GM18951 (cell line): ENCODE results near the gene CCNI.
"Not testable (repeated sequence)": the region's sequence is repeated elsewhere in the genome, so short reads cannot be mapped to it uniquely, and the experiment has no call there.

ENCODE experiments used
- POLR2A ChIP-seq: IDR thresholded peaks from 4 replicates; pipeline ENCODE4 v1.6.1; 2011; ENCODE audit warnings: mild to moderate bottlenecking; ENCODE audit not compliant: insufficient read length, insufficient read depth; ENCODE audit errors: extremely low read depth
- in situ Hi-C: fragments of 300-500 bp; cut with MboI; formaldehyde crosslinking; loops from one replicate; pipeline ENCODE4 v1.12.0; 2022; ENCODE audit warnings: low sequenced_read_pairs, mixed read lengths, inconsistent platforms; ENCODE audit not compliant: unreplicated experiment

The CCNI gene

DNA sequence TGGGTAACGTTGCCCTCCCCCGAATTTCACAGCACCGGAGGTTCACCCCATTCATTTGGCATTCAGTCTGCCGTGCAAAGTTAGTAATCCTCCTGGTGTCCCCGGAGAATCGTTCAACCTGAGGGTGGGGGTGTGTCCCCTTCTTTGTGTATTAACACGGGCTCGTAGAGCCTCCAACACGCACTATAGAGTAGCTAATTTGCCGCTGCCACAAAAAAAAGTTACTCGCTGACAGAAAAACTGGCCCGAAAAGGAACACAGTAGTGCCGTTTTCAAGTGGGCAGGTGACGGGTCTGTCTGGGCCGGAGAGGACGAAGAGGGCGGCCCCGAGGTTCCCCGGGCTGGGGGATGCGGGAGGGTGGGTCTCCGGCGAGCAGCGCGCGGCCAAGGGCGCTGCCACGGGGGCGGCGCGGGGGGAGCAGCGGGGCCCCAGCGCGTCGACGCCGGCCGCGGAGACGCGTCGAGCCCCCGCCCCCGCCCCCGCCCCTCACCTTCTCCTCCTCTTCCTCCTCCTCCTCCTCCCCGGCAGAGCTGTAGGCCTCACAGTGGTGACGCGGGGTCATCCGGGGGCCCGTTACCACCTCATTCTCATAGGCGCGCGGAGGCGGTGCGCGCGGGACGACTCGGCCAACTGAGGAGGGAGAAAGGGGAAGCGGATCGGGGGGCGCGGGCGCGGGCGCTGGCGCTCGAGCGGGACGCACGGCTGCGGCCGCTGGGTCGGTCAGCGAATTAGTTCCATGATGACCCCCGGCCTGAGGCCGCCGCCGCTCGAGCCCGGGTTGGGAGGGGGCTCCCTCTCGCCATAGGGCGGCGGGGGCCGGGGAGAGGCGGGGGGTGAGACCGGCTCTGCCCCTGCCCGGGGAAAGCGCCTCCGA, 571 bp downstream of the CCNI start:
- in situ Hi-C loops = no loop called here
- TF ChIP-seq POLR2A = peak; percentile 40

DNA sequence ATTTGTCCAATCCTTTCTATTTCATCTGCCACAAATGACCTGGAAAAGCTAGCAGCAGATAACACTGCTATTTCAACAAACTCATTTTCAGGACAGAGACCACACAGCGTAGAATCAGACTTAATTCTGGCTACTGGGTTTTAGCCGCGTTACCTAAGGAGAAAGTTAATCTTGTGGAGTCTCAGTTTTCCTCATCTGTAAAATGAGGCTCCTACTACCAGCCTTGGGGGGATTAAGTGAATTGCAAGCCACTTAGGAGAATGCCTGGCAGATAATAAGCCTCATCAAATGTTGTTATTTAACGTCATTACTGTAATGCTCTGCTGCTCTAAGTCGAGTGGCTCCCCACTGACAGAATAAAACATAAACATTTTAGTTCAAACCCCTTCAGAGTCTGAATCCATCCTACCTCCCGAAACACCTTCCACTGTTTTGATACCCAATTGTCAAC, 1.4 kb downstream of the CCNI start:
- TF ChIP-seq POLR2A = no peak
- in situ Hi-C loops = no loop called here

GRCh38 chr4:77073981-77074380, 1.8 kb downstream of the CCNI start:
- no peak for TF ChIP-seq POLR2A
- in situ Hi-C loops = no loop called here

GRCh38 chr4:77073106-77073809, 2.5 kb downstream of the CCNI start:
- in situ Hi-C loops = no loop called here
- no peak for TF ChIP-seq POLR2A

DNA sequence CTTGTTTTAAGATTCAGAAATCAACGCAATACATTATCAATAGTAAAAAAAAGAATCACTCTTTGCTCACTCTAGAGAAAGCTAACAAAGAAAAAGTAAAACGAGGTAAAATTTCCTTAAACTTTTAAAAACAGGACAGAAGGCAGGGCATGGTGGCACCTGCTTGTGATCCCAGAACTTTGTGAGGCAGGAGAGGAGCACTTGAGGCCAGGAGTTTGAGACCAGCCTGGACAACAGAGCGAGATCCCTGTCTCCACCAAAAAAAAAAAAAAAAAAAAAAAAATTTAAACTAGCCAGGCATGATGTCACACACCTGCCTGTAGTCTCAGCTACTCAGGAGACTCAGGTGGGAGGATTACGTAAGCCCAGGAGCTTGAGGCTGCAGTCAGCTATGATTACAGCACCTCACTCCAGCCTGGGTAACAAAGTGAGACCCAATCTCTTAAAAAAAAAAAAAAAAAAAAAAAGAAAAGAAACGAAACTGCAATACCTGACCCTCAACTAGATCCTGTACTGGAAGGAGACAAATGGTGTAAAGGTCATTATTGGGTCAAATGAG, 3.5 kb downstream of the CCNI start:
- in situ Hi-C loops = no loop called here
- no peak for TF ChIP-seq POLR2A

DNA sequence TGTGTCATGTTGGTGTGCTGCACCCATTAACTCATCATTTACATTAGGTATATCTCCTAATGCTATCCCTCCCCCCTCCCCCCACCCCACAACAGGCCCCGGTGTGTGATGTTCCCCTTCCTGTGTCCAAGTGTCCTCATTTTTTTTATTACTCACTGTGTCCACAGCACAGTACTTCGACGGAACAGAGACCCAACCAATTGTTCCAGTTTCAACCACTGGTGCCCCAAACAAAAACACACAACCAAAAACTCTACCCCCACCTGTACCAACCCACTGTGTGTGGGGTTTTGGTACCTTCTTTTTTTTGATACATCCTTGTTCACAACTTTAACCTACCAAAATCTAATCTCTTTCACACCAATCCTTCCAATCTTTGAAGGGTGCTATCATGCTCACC, 6.3 kb downstream of the CCNI start:
- in situ Hi-C loops = not testable (repeated sequence)

- in situ Hi-C loops = no loop called here
- no peak for TF ChIP-seq POLR2A
Measured at GRCh38 chr4:77065382-77065781, 10.4 kb downstream of the CCNI start.

GRCh38 chr4:77062856-77063255, 12.9 kb downstream of the CCNI start:
- TF ChIP-seq POLR2A = no peak
- in situ Hi-C loops = no loop called here

- TF ChIP-seq POLR2A = no peak
- in situ Hi-C loops = loop anchor here (10.0 kb wide), 1 partner anchor 152 kb away; no protein-coding TSS in a partner anchor
Measured at GRCh38 chr4:77052352-77052751, 23.4 kb downstream of the CCNI start.

DNA sequence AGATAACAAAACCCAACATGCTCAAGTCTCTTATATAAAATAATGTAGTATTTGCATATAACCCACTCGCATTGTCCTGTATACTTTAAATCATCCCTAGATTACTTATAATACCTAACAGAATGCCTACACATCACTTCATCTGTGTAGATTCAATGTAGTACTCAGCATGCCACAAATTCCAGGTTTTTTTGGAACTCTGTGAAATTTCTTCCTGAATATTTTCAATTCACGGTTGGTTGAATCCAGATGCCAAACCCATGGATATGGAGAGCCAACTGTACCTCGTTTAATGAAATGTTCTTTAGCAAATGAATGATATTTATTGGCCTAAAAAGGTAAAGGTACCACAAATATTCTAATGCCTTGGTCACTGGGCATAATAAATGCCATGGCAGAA, 24.8 kb downstream of the CCNI start:
- no peak for TF ChIP-seq POLR2A
- in situ Hi-C loops = loop anchor here (10.0 kb wide), 1 partner anchor 154 kb away; no protein-coding TSS in a partner anchor

- no peak for TF ChIP-seq POLR2A
- in situ Hi-C loops = loop anchor here (25.0 kb wide), 1 partner anchor 535 kb away; no protein-coding TSS in a partner anchor
Measured at GRCh38 chr4:77047037-77047436, 28.8 kb downstream of the CCNI start.

DNA sequence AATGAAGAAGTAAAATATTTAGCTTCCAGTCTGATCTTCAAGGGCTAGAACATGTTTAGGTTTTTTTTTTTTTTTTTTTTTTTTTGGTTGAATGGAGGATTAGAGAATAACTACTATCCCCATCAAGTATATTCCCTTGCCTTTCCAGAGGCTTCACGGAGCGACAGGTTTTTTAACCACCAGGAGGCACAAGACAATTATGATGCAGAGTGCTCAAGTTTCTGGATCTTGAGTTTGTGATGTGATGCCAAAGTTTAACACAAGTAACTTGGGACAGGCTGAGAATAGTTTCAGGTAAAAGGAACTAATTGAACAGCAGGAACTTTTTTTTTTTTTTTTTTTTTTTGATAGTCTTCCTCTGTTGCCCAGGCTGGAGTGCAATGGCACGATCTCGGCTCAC, 30.3 kb downstream of the CCNI start:
- no peak for TF ChIP-seq POLR2A
- in situ Hi-C loops = loop anchor here (25.0 kb wide), 1 partner anchor 533 kb away; no protein-coding TSS in a partner anchor

DNA sequence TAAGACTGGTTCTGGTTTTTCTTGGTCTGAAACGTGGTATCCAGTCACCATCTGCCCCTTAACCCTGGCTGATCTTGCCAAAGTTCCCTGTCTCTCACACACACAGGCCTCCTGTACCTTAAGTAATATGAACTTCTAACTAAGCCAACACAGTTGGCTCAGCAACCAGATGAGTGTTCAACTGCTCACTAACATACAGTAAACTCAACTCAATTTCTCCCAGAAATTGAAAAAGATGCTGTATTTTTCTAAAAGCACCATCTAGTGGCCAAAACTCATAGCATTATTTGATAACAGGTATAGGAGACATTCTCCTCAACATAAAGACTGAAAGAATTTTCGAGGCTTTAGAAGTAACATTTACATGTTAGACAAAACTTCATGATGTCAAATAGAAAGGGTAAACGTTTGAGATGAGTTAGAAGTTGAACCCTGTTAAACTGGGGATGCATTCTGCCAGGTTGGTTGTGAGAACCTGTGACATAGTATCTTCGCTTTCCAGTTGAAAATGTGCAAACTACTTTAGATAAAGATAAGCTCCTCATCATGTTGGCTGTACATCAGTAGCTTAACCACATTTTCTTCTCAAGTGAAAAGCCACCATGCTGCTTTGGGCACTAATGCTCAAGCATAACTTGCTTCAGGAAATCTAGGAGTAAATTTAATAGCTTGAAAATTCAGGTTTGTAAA, 31.2 kb downstream of the CCNI start:
- in situ Hi-C loops = loop anchor here (25.0 kb wide), 1 partner anchor 532 kb away; no protein-coding TSS in a partner anchor
- no peak for TF ChIP-seq POLR2A
